ENCODE data around the gene TRAPPC3L.
A peak's percentile ranks its signal among the peaks of the same experiment; 100 is the strongest.

TRAPPC3L gene

DNA sequence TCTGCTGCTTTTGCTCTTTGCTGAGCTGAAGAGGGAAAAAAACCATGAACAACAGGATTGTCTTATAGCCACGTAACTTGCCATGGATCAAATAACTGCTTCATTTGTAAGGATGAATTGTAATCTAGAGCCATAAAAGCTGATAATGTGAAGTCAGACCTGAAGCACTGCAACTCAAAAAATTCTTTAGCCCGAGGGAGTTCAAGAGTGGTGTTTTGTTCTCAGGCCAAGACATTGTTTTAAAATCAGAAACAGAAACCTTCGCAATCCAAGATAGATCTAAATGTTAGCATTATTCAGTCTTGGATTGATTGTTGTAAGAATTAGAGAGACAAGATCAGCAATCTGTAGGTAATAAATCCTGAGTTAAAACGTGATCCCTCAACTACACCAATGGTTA is at the start of gene TRAPPC3L:
TRAPPC3L (minus strand) TSS at position 34 of the 400 bp plus-strand sequence. CDS start 170 bp downstream, outside the sequence.
- DNase-seq = no peak

DNA sequence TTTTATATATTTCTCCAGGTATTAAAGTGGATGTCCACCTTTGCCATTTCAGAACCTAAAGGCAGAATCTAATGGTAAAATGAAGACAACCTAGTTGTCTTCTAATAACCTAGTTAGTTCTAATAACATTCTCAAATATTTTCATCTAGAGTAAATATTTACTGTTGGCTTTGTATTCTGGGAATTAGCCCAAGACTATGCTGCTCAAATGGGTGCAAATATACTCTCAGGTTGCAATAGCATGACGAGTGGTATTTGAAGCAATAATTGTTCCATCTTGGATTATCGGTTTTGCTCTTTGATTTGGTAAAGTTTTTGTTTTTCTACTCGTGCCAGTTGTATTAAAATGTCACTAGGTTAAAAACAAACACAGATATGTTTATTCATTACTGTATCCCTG is 49.8 kb upstream of the TRAPPC3L start:
- DNase-seq = no peak

DNA sequence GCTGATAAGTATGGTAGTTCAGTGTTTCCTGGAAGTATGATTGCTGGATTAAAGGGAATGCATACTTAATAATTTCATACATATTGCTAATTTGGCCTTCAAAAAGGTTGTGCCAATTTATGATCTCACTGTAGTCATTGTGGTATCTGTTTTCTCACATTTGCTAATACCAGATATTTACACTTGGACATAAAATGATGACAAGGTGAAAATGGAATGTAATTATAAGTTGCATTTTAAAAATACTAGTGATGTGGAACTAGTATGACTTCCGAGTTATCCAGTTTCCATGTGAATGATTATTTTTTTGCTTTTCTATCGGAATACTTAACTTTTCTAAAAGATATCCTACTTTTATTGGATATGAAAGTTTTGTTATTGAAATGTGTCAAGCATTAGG is 41.3 kb upstream of the TRAPPC3L start:
- DNase-seq = no peak

DNA sequence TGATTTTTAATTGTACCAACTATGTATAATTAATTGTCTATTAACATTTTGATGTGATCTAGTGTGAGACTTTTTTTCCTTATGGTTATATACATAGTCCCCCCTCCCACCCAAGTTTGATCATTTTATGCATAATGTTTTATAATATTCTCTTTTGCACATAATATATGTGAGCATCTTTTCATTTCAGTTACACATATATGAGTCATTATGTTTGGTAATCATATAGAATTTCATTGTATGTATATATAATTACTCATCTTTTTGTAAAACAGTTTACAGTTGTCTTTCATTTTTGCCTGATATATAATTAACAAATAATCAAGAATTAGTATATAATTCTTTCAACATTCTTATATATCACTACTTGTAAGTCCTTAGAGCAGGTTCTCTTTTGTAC is 40.8 kb upstream of the TRAPPC3L start:
- DNase-seq = no peak

DNA sequence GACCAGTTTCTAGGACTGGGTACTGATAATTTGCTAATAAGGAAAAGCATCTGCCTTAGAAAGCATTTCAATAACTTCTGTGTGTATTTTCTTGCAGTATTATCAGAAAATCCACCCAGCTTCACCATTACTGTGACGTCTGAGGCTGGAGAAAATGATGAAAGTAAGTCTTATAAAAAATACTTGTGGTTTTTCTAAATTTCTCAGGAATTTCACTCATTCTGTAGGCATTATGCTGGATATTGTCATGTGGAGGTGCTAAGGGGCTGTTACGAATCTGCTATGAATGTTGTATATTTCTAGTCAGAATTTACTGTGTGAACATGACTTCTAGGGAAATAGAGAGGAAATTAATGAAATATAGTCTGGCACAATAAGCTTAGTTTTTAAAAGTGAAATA is 34.7 kb upstream of the TRAPPC3L start:
- DNase-seq = no peak

DNA sequence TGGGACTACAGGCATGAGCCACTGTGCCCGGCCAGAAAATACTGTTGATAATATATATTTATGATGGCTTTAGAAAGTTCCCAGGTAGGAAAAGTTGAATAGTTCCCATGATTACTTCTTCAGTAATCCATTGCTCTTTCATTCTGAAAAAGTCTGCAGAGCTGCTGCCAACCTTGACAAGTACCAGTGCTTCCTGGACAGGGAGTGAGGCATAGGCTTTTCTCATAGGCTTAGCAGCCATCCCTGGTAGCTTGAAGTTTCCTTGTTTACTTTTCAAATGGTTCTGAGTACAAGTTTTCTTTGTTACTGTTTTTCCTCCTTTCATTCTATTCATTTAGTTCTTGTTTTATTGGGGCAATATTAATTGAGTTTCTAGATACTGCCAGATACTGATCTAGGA is 33.7 kb upstream of the TRAPPC3L start:
- no peak for DNase-seq

DNA sequence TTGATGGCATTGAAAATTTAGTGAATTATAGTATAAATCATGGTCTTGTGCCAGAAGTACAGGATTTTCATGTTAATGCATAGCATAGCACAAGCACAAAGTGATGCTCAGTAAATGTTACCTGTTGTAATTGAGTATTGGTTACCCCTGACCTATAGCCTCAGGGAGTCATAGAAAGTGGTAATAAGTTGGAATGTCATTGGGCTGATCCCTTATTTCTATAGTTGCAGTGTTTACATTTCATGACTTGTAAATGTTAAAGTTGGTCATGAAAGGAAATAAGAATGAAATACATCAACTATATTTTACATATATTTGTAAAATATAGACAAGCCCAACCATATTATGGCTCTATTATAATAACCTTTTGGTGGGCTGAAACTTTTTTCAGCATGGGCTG is 32.9 kb upstream of the TRAPPC3L start:
- DNase-seq = no peak

DNA sequence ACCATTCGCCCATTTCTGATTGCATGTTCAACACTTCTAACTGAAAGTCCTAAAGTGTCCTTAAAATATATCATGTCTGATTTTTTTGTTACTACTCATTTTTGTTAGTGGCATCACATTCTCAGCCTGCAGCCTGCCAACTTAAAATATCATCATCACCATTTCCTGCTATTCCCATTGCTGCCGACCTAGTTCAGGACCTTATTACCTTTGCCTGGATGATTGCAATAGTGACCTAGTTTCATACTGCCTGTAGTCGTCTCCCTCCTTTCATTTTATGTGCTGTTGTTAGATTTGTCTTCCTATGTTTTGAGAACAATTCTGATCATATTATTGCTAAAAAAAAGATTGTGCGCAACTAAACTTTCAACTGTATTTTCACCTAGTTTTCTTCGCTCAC is 32.0 kb upstream of the TRAPPC3L start:
- DNase-seq = no peak

DNA sequence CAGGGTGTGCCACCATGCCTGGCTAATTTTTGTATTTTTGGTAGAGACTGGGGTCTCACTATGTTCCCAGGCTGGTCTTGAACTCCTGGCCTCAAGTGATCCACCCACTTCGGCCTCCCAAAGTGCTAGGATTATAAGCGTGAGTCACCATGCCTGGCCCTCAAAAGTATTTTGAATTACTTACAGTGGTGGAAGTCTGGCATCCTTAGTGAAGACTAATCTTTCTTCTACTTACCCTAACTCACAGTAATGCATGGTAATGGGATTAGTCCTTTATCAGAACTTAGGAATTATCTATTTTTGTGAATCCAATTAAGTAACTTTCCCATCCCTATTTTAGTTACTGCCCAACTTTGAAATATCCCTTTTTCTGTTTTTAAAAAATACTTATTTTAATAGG is 29.7 kb upstream of the TRAPPC3L start:
- DNase-seq = no peak

DNA sequence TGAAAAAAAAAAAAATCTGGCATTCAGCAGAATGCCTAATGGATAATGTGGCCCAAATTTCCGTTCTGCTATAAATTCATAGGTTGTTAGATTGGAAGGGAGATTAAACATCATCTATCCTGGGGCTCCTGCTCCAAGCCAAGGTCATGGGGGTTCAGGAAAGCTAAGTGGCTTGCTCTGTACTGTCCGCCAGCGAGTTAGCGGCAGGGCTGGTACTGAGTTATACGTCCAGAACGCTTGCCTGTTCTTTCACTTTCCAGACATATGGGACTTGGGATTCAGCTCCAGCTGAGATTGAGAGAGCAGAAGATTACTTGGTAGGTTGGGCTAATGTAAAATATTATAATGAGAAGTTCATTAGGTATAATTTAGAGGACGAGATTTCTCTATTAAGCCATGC is 26.7 kb upstream of the TRAPPC3L start:
- DNase-seq = peak in 1 of 56 donors; percentile 2

DNA sequence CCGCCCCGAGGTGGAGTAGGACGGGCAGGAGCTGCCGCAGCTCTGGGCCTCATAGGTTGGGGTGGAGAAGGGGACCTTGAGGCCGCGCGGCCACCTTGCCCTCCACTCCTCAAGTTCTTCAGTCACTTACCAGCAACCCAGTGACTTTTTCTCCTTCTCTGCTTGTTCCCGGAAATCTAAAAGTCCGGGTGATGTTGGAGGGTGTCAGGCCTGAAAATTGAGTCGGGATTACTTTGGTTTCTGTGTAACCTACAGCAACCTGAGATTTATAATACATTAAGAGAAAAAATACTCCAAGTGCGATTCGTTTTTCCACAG is 26.2 kb upstream of the TRAPPC3L start:
- DNase-seq = no peak

DNA sequence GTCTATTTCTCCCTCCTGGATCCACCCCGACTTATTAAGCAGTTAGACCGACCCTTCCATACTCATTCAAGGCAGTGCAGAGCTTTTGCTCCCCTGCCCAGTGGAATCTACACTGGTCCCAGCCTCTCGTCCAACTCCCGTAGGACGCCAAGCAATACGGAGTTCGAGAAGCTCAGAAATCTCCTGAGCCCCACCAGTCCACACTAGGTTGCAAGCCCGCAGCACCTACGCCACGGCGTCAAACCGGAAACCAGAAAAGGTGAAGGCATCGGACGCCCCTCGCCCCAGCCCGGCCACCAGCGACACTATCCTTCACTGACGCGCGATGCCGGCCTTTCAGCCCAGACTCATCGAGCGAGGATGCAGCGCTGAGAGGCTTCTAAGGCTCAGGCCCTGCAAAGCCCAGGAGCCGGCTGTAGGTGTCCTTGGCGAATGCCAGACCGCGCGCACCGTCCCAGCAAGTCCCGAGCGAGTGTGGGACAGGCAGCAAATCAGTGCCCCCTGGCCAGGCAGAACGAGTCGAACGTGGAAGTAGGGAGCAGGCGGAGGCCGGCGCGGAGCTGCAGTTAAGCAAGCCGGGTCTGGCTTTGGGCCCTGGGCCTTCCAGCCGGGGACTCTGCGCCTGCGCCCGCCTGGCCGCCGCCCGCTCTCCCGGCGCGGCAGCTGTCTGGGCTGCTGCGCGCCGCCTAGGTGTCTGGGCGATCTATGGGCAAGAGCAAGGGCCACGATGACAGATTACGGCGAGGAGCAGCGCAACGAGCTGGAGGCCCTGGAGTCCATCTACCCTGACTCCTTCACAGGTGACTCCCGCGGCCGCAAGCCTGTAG is 25.6 kb upstream of the TRAPPC3L start, which contains the start of gene RWDD1:
RWDD1 (plus strand) TSS at position 649 of the 827 bp plus-strand sequence; CDS start at position 728, 79 bp downstream.
- DNase-seq = peak; percentile 75 to 100 (median 98)

DNA sequence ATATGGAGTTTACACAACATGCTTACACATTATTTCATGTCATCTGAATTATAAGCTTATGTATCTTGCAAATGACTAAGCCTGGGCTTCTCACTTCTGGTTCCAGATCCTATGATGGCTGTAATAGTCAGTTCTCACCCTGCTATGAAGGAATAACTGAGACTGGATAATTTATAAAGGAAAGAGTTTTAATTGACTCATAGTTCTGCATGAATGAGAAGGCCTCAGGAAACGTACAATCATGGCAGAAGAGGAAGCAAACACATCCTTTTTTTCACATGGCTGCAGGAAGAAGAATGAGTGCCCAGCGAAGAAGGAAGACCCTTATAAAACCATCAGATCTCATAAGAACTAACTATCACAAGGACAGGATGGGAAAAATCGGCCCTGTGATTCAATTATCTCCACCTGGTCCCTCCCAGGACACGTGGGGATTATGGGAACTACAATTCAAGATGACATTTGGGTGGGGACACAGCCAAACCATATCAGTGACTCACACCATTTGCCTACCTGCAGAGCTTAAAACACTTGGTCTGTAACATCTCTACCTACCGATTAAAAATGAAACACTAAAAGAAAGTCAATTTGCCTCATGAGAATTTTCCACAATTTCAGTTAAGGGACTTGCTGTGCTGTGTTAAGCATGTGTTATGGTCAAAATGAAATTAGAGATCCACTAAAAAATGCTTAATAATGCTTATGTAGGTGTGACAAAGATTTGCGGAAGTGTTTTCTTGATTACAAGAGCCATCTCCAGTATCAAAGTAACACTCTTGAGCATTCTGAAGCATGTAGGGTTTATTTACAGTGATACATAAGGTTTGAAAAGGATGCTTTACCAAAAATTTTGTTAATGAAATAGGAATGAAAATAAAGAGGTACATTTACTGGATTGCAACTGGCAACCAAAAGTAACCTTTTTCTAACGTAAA is 23.6 kb upstream of the TRAPPC3L start:
- no peak for DNase-seq

DNA sequence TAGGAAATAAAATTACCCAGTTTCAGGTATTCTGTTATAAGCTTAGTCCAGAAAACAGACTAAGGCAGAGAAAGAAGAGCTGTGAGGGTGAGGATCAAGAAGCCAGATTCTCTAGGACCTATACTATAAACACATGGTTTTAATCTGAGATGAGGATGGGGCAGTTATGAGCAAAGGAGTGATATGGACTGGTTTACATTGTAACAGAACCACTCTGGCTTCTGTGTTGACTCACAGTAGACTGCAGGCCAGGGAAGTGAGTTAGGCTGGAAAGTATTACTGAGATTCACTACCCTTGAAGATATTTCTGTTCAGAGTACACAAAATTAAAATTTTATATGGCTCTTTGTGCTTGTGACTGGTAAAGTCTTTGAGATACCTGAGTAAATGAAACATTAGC is 22.6 kb upstream of the TRAPPC3L start:
- DNase-seq = no peak

DNA sequence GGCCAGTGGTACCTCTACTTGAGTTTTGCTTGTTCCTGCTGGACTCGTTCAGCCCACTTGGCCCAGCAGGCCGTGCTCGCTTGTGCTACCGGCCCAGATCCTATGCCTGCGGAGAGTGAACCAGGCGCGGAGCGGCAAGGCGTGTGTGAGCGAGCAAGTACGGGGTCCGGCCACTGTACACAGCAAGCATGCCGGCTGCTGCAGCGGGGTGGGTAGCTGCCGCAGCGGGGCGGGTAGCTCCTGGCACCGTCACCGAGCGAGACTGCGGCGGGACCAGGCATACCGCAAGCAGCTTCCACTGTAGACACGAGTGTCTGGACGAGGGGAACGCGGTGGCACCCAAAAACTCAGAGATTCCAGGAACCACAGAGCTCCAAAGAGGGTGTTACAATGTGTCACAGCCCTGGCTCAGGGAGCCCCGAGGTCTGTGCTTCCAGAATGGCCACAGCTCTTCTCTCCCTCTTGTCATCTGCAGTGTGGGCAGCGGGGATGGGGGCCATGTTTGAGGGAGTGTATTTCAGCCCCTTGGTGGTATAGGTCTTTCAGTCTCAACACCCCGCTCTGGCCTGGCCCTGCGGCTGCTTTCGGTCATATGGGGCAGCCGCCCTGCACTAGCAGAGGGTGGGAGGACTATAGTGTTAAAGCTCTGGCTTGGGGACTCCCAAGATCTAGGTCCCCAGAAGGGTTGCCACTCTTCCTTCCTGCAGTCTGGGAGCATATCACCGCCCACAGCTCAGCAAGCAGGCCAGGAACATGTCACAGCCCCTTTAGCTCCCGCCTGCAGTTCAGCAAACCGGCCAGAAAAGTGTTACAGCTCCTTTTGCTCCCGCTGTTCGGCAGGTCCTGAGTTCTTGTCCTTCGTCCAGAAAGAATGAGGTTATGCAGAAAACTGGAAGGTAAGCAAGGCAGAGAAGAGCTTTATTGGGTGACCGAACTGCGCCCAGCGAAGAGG is 19.7 kb upstream of the TRAPPC3L start:
- DNase-seq = peak in 22 of 56 donors; percentile 4 to 37 (median 17)

DNA sequence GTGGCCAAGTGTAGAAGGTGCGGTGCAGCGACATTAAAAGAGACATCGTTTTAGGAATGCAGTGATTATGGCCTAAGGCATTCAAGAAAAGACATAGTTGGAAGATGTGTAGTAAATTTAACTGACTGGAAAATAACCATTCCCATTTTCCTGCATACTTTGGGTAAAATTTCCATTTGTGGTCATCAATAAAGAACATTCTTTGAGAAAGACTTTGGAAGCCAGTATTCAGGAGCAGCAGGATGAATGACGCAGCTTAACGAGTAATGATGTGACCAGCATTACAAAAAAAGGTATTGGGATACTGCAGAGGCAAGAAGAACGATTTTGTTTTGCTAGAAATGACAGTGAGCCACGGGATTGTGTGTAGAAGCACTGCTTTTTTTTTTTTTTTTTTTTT is 18.8 kb upstream of the TRAPPC3L start:
- no peak for DNase-seq

DNA sequence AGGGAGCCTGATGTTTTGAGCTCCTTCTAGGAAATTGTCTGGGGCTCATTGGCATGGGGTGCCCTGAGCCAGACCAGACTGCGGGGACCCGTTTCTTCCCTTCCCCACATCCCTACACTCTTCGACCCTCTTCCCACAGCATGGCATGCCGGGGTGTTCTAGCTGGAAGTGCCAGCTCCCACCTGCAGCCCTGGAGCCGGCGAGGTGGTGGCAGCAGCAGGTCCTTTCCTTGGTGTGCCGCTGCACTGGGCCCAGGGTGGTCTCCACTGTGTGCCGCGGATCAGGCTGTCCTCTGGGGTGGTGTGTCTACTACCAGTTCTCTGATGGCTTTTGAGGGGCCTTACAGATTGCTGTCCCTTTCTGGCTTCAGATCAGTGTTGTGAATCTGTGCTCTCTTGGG is 18.3 kb upstream of the TRAPPC3L start:
- peak in 1 of 56 donors; percentile 1 for DNase-seq

DNA sequence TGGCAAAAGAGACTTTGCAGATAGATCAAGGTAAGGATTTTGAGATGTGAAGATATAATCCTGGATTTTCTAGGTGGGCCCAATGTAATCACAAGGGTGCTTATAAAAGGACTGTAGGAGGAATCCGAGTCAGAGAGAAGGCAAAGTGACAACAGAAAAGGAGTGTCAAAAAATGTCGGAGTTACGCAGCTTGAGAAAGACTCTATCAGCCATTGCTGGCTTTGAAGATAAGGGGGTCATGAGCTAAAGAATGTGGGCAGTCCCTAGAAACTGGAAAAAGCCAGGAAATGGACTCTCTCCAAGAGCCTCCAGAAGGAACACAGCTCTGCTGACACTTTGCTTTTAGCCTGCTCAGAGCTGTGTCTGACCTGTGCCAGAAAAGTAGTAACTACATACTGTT is 17.1 kb upstream of the TRAPPC3L start:
- no peak for DNase-seq

DNA sequence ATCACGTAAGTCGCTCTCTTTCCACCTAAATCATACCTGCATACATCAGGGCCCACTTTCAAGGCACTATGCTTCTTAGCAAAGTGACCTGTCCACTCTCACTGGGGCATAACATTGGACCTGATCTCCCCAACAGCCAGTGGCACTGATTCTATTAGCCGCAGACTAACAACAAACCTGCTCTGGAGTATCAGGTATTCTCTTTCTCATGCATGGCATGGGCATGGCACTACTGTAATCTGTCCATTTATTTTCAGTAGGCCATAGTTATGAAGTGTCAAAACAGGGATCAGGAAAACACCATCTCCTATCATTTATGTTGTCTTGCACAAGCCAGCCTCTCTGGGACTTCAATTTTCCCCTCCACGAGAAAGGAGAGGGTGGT is 16.5 kb upstream of the TRAPPC3L start:
- DNase-seq = no peak

DNA sequence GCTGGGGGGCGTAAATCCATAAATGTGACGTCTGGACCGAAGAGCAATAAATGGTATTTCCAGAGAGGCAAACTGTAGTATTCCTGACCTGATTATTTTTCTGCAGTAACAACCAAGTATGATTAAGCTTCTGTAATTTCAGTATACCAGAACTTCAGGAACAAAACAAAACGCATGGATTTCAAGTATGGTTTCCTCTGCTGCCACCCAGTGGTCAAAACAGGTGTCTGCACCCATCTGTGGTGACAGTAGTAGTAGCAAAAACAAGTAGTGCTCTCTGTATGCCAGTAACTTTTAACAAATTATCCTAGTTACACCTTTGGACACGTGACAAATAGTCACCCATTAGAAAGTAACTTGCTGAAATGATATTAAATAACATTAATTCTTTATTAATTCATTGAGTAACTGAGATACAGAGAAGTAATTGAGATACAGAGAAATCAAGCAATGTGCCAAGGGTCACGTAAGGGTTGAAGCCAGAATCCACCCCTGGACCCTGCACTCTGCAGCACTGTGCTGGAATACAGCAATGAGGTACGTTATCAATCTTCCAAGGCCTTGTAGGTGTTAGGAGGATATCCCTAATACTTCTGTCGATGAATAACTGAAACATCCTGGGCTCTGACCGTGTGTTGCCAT is 16.0 kb upstream of the TRAPPC3L start:
- peak in 49 of 56 donors; percentile 5 to 93 (median 43) for DNase-seq

DNA sequence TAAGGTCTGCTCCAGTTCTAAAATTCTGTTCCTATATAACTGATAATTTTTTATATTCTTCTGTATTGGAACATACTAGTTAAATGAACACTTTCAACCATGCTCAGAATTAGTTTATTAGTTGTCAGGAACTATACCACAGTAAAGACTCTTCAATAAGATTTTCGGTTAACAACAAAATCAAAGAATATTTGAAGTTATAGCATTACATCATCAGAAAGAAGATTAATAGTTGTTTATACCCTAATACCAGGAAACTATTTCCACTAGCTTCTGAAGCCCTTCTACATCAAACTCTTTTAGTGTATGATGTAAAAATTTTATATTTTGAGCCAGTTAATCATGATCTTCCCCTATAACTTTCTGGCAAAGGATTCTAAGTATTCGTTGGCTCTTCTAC is 14.6 kb upstream of the TRAPPC3L start:
- DNase-seq = no peak

Measured in amygdala (tissue), 56 donors.